HEK293 (cell line): ENCODE results near the gene LIG3.

Source experiments
- CTCF ChIA-PET: fragments of 350-600 bp; formaldehyde crosslinking; extraction: SDS; loops from one replicate; lab custom pipeline; 2021; ENCODE audit warnings: antibody characterized with exemption; lab: Yijun Ruan, JAX
- POLR2A ChIA-PET: fragments of 300-600 bp; formaldehyde crosslinking; extraction: SDS; loops from one replicate; lab custom pipeline; 2020; ENCODE audit warnings: antibody characterized with exemption, inconsistent platforms; lab: Yijun Ruan, JAX
- H3K27ac ChIP-seq: fragments of 200-500 bp; sonication (Bioruptor generic); 2 replicates; pipeline ENCODE4 v1.5.1; 2014; ENCODE audit warnings: low read depth, low read length, control low read depth, inconsistent platforms; ENCODE audit errors: extremely low read depth
- H3K36me3 ChIP-seq, 2 experiments: fragments of 200-500 bp in 1 of 2; sonication (Bioruptor generic) in 1 of 2; 1 replicate in 1 of 2; 2 replicates in 1 of 2; pipeline ENCODE4 v1.5.1; 2014 to 2017; ENCODE audit warnings: inconsistent platforms in 2 of 2, low read length in 2 of 2; ENCODE audit not compliant: control insufficient read depth in 2 of 2, insufficient read depth in 1 of 2
- H3K4me1 ChIP-seq: fragments of 200-500 bp; sonication (Bioruptor generic); 2 replicates; pipeline ENCODE4 v1.5.1; 2014; ENCODE audit warnings: mild to moderate bottlenecking, low read length, inconsistent platforms; ENCODE audit not compliant: control insufficient read depth, insufficient read depth
- H3K4me3 ChIP-seq: 2 replicates; pipeline ENCODE4 v1.5.1; 2011; ENCODE audit warnings: low read depth, mild to moderate bottlenecking, control low read depth, low read length, moderate library complexity
- H3K9me3 ChIP-seq: fragments of 200-500 bp; sonication (Bioruptor generic); 2 replicates; pipeline ENCODE4 v1.5.1; 2014; ENCODE audit warnings: low read depth, low read length, inconsistent platforms; ENCODE audit not compliant: control insufficient read depth, insufficient read depth
- BCL6B ChIP-seq: fragments of 450-650 bp; formaldehyde crosslinking; IDR thresholded peaks from 2 replicates; pipeline ENCODE4 v1.5.1; 2017; ENCODE audit warnings: missing biosample characterization, missing genetic modification characterization
- MEIS1 ChIP-seq: sonication (generic); formaldehyde crosslinking; IDR thresholded peaks from 2 replicates; pipeline ENCODE4 v1.8.1; 2022; ENCODE audit warnings: missing genetic modification reagents, mild to moderate bottlenecking, borderline replicate concordance
- OSR2 ChIP-seq: fragments of 450-650 bp; formaldehyde crosslinking; IDR thresholded peaks from 2 replicates; pipeline ENCODE4 v1.5.1; 2016; ENCODE audit warnings: missing biosample characterization, missing genetic modification characterization
- PRDM1 ChIP-seq: fragments of 450-650 bp; formaldehyde crosslinking; IDR thresholded peaks from 2 replicates; pipeline ENCODE4; 2016; ENCODE audit warnings: missing biosample characterization, missing genetic modification characterization
- PRDM6 ChIP-seq: fragments of 450-650 bp; formaldehyde crosslinking; IDR thresholded peaks from 2 replicates; pipeline ENCODE4 v1.5.1; 2017; ENCODE audit warnings: missing biosample characterization, missing genetic modification characterization
- SP2 ChIP-seq: fragments of 450-650 bp; formaldehyde crosslinking; IDR thresholded peaks from 2 replicates; pipeline ENCODE4 v1.5.1; 2016; ENCODE audit warnings: missing biosample characterization, missing genetic modification characterization
- SP7 ChIP-seq: fragments of 450-650 bp; formaldehyde crosslinking; IDR thresholded peaks from 2 replicates; pipeline ENCODE4 v1.5.1; 2016; ENCODE audit warnings: missing biosample characterization, missing genetic modification characterization
- ZFHX2 ChIP-seq: fragments of 450-650 bp; formaldehyde crosslinking; conservative IDR thresholded peaks from 2 replicates; pipeline ENCODE4 v1.5.1; 2016; ENCODE audit warnings: missing biosample characterization, missing genetic modification characterization
- ZIC2 ChIP-seq: fragments of 450-650 bp; formaldehyde crosslinking; IDR thresholded peaks from 2 replicates; pipeline ENCODE4 v1.5.1; 2016; ENCODE audit warnings: missing biosample characterization, missing genetic modification characterization
- ZNF133 ChIP-seq: fragments of 450-650 bp; formaldehyde crosslinking; IDR thresholded peaks from 2 replicates; pipeline ENCODE4 v1.5.1; 2016; ENCODE audit warnings: missing biosample characterization, missing genetic modification characterization
- ZNF146 ChIP-seq: fragments of 450-650 bp; formaldehyde crosslinking; IDR thresholded peaks from 2 replicates; pipeline ENCODE4 v1.5.1; 2016; ENCODE audit warnings: missing biosample characterization, missing genetic modification characterization
- ZNF169 ChIP-seq: fragments of 450-650 bp; formaldehyde crosslinking; IDR thresholded peaks from 2 replicates; pipeline ENCODE4 v1.5.1; 2016; ENCODE audit warnings: missing biosample characterization, missing genetic modification characterization
- ZNF18 ChIP-seq: fragments of 450-650 bp; formaldehyde crosslinking; IDR thresholded peaks from 2 replicates; pipeline ENCODE4 v1.5.1; 2016; ENCODE audit warnings: missing biosample characterization, missing genetic modification characterization
- ZNF239 ChIP-seq: fragments of 450-650 bp; formaldehyde crosslinking; IDR thresholded peaks from 2 replicates; pipeline ENCODE4 v1.5.1; 2016; ENCODE audit warnings: missing biosample characterization, missing genetic modification characterization
- ZNF266 ChIP-seq: fragments of 450-650 bp; formaldehyde crosslinking; IDR thresholded peaks from 2 replicates; pipeline ENCODE4 v1.5.1; 2016; ENCODE audit warnings: missing biosample characterization, missing genetic modification characterization, low read depth
- ZNF398 ChIP-seq: fragments of 450-650 bp; formaldehyde crosslinking; IDR thresholded peaks from 2 replicates; pipeline ENCODE4 v1.5.1; 2017; ENCODE audit warnings: missing biosample characterization, missing genetic modification characterization
- ZNF404 ChIP-seq: fragments of 450-650 bp; formaldehyde crosslinking; IDR thresholded peaks from 2 replicates; pipeline ENCODE4 v1.5.1; 2017; ENCODE audit warnings: missing biosample characterization, missing genetic modification characterization
- ZNF433 ChIP-seq: fragments of 450-650 bp; formaldehyde crosslinking; IDR thresholded peaks from 2 replicates; pipeline ENCODE4 v1.5.1; 2016; ENCODE audit warnings: missing biosample characterization, missing genetic modification characterization, low read depth
- ZNF510 ChIP-seq: fragments of 450-650 bp; formaldehyde crosslinking; IDR thresholded peaks from 2 replicates; pipeline ENCODE4 v1.5.1; 2018; ENCODE audit warnings: mild to moderate bottlenecking, missing genetic modification characterization, missing biosample characterization; ENCODE audit not compliant: insufficient replicate concordance
- ZNF529 ChIP-seq: fragments of 450-650 bp; formaldehyde crosslinking; IDR thresholded peaks from 2 replicates; pipeline ENCODE4 v1.5.1; 2017; ENCODE audit warnings: missing genetic modification characterization, missing biosample characterization; ENCODE audit not compliant: insufficient replicate concordance
- ZNF555 ChIP-seq: fragments of 450-650 bp; formaldehyde crosslinking; conservative IDR thresholded peaks from 2 replicates; pipeline ENCODE4 v1.5.1; 2017; ENCODE audit warnings: missing biosample characterization, mild to moderate bottlenecking, missing genetic modification characterization, inconsistent platforms
- ZNF600 ChIP-seq: fragments of 450-650 bp; formaldehyde crosslinking; IDR thresholded peaks from 2 replicates; pipeline ENCODE4 v1.5.1; 2016; ENCODE audit warnings: missing biosample characterization, missing genetic modification characterization
- ZNF658 ChIP-seq: fragments of 450-650 bp; formaldehyde crosslinking; IDR thresholded peaks from 2 replicates; pipeline ENCODE4; 2016; ENCODE audit warnings: missing biosample characterization, missing genetic modification characterization
- ZNF677 ChIP-seq: fragments of 450-650 bp; IDR thresholded peaks from 2 replicates; pipeline ENCODE4 v1.5.0; 2018; ENCODE audit warnings: missing biosample characterization, mild to moderate bottlenecking, missing genetic modification characterization, moderate library complexity
- TF ChIP-seq, protein P1 (sequence below): fragments of 450-650 bp; formaldehyde crosslinking; IDR thresholded peaks from 2 replicates; pipeline ENCODE4 v1.5.1; 2016; ENCODE audit warnings: missing biosample characterization, missing genetic modification characterization, borderline replicate concordance
- TF ChIP-seq, protein P2 (sequence below): sonication (generic); formaldehyde crosslinking; IDR thresholded peaks from 2 replicates; pipeline ENCODE4 v1.8.1; 2022; ENCODE audit warnings: mild to moderate bottlenecking, moderate library complexity, missing genetic modification reagents

Gene LIG3

DNA sequence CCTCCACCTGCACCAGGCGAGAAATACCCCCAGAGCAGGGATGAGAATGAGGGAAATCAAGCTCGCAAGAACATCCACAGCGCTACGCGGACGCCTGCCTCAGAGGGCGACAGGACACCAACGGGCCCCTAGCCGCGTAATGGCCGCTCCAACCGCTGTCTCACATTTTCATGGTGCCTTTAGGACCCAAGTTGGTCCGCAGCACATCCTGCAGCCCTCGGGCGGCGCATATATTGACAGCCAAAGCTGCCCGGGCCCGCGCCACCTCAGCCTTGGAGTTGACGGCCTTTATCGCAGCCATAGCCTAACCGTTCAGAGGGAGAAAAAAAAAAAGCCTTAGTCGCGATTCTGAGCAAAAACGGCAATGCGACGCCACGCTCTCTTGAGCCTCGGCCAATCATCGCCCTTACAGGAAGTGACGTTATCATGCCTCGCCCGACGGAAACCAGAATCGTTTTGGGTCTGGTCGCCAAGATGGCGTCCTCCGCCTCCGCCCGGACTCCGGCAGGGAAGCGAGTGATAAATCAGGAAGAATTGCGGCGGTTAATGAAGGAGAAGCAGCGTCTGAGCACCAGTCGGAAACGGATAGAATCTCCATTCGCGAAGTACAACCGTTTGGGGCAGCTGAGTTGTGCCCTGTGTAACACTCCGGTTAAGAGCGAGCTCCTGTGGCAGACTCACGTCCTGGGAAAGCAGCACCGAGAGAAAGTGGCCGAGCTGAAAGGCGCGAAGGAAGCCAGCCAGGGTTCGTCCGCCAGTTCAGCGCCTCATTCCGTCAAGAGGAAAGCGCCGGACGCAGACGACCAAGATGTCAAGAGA, 19.0 kb upstream of the LIG3 start, which contains the start of the genes CCT6B and ZNF830 (continued):
- TF ChIP-seq ZIC2 (tag by site-specific recombination) (no peak), MEIS1 (CRISPR knock-in tag) (no peak), OSR2 (no peak), ZFHX2 (tag by site-specific recombination) (peak; percentile 76), SP2 (tag by site-specific recombination) (peak; percentile 77), PRDM1 (tag by site-specific recombination) (peak; percentile 84), ZNF239 (no peak), ZNF146 (no peak), PRDM6 (tag by site-specific recombination) (no peak), ZNF433 (tag by site-specific recombination) (no peak), ZNF600 (tag by site-specific recombination) (peak; percentile 50; the same call in 1 of the 2 replicates), ZNF169 (tag by site-specific recombination) (no peak)

DNA sequence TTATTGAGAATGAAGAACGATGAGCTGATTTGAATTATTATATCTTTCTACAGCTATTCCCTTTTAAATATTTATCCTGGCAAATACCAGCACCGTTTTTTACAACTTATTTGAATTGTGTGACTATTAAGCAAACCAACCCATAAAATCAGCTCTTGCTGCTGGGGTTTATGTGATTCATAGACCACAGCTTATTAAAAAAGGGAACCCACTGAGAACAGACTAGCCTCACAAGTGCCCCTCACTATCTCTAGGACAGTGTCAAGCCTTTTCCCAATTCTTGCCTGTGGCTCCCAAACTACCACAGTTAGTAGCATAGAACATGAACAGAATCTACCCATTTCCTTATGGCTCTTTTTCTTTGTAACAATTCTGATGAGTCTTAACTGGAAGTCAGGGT, 6.1 kb upstream of the LIG3 start:
- no peaks in the 10 kb centered on the region for H3K4me1 ChIP-seq
- H3K27ac ChIP-seq: no peak overlapping the region
- ChIA-PET CTCF (interaction anchor here (0.6 to 1.2 kb wide), 4 partner anchors 61 to 458 kb away, joined by 3 to 4 read pairs (median 3); no protein-coding TSS in a partner anchor), POLR2A (interaction anchor here (0.8 to 1.8 kb wide), 2 partner anchors 10 to 13 kb away, joined by 3 to 6 read pairs; partner anchors contain the start of genes CCT6B and ZNF830)
- peaks cover 0 to 1% of the 10 kb centered on the region in 2 experiments; a peak in 1 of 3 replicates for H3K36me3 ChIP-seq
- no peak overlapping the region for H3K4me3 ChIP-seq
- no peaks in the 10 kb centered on the region for H3K9me3 ChIP-seq
- no peak for TF ChIP-seq ZNF133
- TF ChIP-seq ZNF529: no peak
- no peak for TF ChIP-seq ZNF658 (tag by site-specific recombination)
- TF ChIP-seq ZNF398 (tag by site-specific recombination): no peak
- TF ChIP-seq ZNF510 (tag by site-specific recombination): no peak
- no peak for TF ChIP-seq ZNF677 (tag by site-specific recombination)
- no peak for TF ChIP-seq ZNF555
- no peak for TF ChIP-seq ZNF404 (tag by site-specific recombination)
- no peak for TF ChIP-seq ZNF18 (tag by site-specific recombination)
- TF ChIP-seq BCL6B: no peak
- TF ChIP-seq, protein P1, sequence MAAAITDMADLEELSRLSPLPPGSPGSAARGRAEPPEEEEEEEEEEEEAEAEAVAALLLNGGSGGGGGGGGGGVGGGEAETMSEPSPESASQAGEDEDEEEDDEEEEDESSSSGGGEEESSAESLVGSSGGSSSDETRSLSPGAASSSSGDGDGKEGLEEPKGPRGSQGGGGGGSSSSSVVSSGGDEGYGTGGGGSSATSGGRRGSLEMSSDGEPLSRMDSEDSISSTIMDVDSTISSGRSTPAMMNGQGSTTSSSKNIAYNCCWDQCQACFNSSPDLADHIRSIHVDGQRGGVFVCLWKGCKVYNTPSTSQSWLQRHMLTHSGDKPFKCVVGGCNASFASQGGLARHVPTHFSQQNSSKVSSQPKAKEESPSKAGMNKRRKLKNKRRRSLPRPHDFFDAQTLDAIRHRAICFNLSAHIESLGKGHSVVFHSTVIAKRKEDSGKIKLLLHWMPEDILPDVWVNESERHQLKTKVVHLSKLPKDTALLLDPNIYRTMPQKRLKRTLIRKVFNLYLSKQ: no peak
- TF ChIP-seq ZNF266: no peak
- no peak for TF ChIP-seq SP7 (tag by site-specific recombination)
- TF ChIP-seq, protein P2, sequence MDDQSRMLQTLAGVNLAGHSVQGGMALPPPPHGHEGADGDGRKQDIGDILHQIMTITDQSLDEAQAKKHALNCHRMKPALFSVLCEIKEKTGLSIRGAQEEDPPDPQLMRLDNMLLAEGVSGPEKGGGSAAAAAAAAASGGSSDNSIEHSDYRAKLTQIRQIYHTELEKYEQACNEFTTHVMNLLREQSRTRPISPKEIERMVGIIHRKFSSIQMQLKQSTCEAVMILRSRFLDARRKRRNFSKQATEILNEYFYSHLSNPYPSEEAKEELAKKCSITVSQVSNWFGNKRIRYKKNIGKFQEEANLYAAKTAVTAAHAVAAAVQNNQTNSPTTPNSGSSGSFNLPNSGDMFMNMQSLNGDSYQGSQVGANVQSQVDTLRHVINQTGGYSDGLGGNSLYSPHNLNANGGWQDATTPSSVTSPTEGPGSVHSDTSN: no peak
